ENCODE measurements around the gene BSND. TPM values are rescaled to one million over a fixed set of nuclear protein-coding genes. Genes with fewer than 3 reads are reported as not detected.
"Not testable (repeated sequence)": the region's sequence is repeated elsewhere in the genome, so short reads cannot be mapped to it uniquely, and the experiment has no call there.

Gene BSND
- polyA plus RNA-seq (2014; cell fraction: cytosol; rRNA removed) = not detected in 2 replicates
- not detected in 2 replicates for polyA plus RNA-seq (2014; cell fraction: nucleus; rRNA removed)

DNA sequence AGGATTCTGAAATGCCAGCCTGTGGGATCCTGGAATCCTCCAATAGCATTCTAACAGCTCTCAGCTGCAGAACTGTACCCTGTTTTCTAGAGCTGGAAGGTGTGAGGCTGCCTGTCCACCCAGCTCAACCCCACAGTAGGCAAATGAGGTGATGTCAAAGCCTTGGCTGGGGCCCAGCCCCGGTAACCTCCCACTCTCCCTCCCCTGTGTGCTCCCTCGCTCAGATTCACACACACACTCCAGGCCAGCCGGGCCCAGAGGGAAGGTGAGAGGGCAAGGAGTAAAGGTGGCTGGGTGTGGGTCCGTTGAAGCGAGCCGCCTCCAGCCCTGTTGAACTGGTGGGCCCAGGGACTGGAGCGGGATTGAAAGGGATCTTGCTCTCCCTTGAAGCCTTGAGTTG is at the start of gene BSND:
Gene BSND, plus strand, starts transcription at position 257 of the 400 bp plus-strand sequence. CDS start 254 bp downstream, outside the sequence.
- DNase-seq (ENCODE audit: low spot score) = no peak

DNA sequence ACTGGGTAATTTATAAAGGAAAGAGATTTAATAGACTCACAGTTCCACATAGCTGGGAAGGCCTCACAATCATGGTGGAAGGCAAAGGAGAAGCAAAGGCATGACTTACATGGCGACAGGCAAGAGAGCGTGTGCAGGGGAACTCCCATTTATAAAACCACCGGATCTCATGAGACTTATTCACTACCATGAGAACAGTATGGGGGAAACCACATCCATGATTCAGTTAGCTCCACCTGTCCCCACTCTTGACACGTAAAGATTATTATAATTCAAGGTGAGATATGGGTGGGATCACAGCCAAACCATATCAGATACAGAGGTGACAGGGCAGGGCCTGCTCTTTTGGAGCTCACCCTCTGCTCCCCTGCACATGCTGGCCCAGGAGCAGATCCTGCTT is 49.7 kb upstream of the BSND start:
- no peak for DNase-seq (ENCODE audit: low spot score)

DNA sequence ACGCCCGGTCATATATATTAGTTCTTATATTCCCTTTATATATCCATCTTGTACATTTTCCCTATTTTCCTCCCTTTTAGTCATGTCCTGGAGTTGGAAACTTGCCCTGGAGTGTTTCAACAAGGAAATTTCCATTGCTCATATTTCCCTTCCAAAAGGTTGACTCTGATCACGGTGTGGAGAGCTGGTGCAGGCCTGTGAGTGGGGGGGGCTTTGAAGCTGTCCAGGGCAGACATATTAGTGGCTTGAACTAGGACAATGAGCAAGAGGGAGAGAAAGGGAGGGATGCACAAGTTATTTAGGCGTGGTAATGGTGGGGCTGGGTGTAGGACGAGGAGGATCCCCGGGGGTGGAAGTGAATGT is 48.7 kb upstream of the BSND start:
- no peak for DNase-seq (ENCODE audit: low spot score)

DNA sequence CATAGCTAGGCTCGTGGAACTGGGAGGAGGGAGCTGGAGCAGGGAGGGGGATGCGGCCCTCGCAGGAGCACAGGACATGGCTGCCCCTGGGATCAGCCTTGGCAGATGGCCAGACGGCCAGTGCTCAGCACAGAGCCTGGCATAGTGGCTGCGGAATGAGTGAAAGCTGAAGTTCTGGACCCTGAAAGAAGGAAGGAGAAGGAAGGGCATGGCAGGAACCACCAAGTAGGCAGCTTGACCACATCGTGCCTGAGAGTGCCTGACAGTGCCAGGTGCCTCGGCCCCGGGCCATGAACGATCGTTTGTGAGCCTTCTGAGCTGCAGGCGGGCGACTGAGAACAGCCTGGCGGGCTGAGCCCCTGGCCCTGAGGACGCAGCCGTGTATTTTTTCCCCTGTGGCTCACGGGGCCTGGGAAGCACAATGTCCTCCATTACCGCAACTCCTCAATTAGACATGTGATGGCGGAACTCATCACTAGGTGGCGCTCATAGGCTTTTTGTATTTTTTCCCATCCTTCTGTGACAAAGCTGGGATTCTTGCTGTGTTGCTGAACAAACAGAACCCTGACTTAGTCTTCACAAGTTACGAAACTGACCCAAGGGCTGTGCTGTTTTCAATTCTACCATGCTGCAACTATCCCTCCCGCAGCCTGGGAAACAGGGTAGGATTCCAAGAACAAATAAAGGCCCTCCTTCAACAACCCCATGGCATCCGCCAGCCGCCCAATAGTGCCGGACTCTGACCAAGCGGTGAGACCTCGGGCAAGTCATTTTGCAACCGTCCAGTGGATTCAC is 48.2 kb upstream of the BSND start:
- peak; percentile 73 for DNase-seq (ENCODE audit: low spot score)

DNA sequence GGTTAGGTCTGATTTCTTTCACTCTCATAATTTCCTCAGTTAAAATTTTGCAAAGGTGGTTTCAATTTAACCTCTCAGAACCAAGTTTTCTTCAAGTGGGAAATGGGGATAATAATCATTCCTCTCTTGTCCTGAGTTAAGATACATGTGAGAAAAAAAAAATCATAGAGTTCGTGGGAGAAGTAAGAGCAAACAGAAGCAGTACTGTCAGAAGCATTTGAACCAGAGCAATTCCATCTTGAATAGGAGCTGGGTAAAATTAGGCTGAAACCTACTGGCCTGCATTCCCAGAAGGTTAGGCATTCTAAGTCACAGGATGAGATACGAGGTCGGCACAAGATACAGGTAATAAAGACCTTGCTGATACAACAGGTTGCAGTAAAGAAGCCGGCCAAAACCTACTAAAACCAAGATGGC is 46.9 kb upstream of the BSND start:
- no peak for DNase-seq (ENCODE audit: low spot score)

DNA sequence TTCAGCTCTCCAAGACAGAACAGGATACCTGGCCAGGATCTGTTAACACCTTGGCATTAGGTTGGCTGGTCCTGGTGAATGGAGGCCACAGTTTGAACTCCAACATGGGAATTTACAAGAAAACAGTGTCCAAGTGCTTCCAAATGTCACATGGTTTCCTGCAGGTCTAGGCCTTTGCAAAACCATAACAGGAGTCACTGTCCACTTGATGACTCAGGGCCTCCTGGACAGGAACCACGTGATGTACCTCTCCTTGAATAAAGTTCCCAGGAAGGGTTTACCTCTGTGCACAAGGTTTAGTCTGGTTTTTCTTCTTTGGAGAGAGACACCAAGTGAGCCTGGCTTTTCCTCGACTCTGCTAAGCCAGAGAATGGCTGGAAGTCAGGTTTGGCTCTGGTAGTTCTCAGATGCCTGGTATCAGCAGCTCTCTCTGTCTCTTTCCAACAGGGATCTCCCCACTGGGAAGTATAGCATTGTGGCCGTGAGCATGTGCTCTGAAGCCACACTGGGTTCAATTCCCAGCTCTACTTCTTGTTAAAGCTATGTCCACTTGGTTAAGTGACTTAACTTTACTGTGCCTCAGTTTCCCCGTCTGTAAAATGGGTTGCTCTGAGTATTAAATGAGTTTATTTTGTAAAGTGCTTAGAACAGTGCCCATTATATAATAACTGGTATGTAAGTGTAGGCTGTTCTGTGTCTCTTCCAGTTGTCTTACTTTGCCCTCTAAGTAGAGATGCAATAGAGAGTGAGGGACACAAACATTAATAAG is 45.6 kb upstream of the BSND start:
- DNase-seq (ENCODE audit: low spot score) = no peak

DNA sequence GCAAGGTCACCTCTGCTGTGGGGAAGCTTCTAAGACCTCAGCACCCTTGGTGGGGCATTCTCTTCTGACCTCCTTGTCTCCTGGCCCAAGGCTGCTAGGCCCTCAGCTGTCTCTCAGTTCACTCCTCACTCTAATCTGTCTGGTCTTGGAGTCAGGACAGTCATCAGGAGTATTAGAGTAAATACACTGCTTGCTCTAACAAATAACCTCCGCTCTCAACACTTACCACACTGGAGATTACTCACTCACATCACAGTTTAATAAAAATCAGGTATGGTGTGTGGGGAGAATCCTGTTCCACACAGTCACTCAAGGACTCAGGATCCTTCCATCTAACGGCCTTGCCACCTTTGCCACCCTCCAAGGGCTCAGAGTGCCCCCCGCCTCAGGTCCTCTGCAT is 44.9 kb upstream of the BSND start:
- DNase-seq (ENCODE audit: low spot score) = no peak

DNA sequence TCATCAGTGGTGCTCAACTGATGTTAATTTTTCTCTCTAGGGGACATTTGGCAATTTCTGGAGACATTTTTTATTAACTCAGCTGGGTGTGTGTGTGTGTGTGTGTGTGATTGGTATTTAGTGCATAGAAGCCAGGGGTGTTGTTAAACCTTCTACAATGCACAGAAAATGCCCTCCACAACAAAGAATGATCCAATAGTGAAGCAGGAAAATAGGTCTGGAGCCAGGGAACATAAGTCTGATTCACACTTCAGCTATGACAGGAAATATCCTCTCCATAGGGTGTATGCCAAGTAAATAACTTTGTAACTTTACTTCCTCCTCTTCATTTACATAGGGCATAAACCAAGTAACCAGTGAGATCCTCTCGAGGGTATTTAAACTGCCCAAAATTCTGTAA is 43.4 kb upstream of the BSND start:
- DNase-seq (ENCODE audit: low spot score) = no peak

DNA sequence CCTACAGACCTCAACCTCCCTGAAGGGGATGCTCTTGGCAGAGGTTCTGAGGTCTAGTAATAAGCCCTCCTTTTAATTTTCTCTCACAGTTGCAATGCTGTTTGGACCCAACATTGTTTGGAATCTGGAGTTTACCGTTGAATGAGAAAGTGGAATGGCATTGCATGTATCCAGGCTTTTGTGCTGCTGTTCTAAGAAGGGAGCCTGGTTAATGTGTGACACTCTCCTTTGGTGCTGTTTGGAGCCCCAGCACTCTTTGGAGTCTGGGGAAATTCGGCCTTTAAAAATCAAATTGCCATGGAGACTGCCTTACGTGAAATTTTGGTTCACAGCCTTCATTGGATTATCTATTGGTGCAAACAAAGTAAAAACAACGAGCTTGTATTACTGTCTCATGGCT is 42.0 kb upstream of the BSND start:
- no peak for DNase-seq (ENCODE audit: low spot score)

DNA sequence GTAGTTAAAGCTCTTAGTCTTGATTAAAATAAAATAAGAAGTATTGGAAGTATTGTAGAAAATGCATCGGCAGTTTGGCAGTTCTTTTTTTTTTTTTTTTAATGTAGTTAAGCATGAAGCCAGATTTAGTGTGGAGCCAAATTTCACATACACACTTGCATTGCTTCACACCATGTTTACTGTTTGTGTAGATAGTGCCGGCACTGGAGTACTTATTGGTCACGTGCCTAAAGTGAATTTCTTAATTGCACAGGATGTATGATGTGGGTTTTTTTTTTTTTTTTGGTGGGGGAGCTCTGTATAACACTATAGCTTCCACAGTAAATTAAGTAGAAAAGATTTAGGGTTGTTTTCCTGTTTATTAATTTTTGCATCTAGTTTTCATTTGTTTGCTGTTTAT is 39.5 kb upstream of the BSND start:
- DNase-seq (ENCODE audit: low spot score) = no peak

DNA sequence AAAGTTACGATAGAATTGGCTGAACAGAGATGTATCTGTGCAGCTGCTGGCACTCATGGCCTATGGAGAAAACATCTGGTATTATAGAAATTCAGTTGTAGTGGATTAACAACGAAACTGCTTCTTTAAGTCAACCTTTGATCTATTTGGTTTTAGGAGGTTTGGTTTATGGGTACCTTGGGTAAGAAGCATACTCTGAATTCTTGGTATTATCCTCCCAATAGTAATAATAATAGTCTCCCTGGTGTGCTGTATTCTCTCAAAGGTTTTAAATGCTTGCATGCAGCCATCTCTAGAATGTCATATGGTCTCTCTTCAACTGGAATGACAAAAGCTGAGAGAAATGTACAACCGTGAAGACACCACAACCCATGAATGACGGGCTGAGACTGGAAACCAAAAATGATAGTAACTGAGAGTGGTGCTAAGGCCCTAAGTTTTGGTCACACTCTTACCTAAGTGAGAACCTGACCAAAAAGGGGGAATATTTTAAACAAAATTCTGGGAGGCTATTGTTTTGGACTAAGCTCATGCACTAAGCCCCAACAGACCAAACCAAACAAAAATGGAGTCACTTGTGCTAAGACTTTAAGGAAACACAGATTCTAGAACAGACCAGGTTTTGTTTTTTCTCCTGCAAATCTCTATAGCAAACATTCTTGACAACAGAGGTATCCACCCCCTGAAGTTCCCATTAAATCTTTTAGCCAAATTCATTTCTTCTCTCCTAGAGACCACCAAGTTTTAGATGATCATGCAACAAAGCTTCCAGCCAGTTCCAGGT is 35.9 kb upstream of the BSND start:
- no peak for DNase-seq (ENCODE audit: low spot score)

DNA sequence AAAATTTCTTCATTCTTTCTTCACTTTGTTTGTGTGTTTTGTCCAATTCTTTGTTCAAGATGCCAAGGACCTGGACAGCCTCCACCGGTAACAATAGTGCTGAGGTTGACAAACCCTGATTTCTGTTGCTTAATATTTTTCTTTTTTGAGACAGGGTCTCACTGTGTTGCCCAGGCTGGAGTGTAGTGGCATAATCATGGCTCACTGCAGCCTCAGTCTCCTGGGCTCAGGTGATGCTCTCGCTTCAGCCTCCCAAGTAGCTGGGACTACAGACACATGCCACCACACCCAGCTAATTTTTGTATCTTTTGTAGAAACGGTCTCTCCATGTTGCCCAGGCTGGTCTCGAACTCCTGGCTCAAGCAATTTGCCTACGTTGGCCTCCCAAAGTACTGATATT is 34.9 kb upstream of the BSND start:
- not testable (repeated sequence) for DNase-seq (ENCODE audit: low spot score)

DNA sequence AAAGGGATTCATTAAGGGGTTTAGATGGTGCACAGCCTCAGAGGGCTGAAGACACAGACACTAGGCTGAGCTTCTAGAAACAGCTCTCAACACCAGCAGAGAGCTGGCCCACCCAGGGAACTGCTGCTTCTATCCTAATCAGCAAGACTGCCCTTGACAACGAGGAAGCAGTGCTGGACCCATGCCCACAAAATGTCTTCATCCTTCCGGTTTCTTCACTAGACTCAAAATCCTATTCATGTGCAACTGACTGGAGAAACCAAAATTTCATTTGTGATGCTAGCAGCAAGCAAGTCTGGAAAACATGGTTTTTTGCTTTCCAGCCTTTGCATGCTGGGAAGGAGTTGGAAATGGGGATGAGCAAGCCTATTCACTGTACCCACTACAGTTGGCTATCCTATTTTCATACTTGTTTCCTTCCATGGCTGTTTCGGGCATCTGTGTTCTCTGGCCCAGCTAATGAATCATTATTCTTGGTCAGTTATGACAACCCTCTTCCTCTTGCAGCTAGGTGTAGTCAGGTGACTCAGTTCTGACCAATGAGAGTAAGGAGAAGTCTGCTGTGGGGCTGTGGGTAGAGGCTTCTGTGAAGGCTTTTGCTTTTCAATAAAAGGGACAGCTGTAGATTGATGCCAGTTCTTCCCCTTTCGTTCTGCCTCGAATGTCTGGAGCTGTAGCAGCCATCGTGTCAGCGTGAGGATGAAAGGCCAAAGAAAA is 33.0 kb upstream of the BSND start:
- DNase-seq (ENCODE audit: low spot score) = no peak

DNA sequence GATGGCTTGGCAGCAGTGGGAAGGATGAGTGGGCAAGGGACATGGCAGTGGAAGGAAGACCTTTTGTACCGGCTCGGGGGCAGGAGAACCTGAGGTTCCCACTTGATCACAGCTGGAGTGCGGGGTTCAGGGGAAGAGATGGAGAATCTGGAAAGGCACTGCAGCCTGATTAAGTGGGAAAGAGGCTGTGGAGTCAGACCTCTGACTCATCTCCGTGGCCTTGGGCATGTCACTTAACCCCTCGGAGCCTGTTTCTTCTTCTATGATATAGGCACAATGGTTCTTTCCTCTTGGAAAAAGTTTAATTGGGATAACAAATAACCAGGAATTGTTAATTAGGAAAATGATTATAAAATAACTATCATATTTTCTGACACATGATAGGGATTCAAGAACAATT is 31.4 kb upstream of the BSND start:
- DNase-seq (ENCODE audit: low spot score) = no peak

DNA sequence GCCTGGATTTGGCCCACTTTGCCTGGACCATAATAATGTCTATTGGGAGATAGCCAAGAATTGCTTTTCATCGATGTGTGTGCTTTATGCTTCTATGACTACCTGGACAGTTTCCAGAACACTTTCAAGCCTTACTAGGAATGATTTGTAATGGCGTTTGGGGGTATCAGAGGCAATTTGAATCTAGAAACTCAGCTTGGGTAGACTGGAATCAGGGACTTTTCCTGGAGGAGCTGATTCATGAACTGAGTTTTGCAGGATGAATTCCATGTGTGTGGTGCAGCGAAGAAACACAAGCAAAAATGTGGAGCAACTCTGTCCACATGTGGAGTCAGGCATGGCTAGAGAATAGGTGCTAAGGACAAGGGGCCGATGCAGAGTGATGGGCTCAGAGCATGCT is 30.2 kb upstream of the BSND start:
- DNase-seq (ENCODE audit: low spot score) = no peak

DNA sequence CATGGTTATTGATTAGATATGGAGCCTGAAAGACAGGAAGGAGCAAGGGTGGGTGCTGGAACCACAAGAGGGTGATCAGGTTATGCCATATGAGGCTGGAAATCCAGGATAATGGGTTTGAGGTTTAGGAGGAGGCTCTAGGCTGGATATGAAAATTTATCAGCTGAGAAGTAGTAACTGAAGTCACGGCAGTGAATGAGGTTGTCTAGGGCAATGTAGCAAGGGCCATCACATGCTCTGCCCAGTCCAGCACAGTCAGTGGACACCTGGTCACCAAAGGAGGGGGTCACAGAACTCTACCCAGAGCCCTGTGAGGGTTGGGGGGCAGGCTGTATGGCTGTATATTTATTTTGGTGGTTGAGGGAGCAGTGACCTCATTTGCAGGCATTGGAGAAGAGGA is 28.9 kb upstream of the BSND start:
- no peak for DNase-seq (ENCODE audit: low spot score)

DNA sequence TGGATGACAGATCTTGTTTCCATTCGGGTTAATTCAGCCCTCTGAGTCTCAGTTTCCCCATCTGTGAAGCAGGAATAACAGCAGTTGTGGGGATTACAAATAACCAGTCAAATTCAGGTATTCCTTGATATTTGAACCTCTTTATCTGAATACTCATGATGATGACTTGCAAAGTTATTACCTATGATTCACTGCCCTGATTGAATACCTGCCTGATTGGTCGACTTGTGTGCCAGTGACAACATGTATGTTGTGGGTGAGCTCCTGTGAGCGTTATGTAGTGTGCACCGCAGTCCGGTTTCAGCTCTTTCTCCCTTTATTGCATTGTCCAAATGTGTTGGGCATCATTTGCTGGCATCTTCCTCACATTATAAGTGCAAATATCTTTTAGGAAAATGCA is 27.8 kb upstream of the BSND start:
- no peak for DNase-seq (ENCODE audit: low spot score)

DNA sequence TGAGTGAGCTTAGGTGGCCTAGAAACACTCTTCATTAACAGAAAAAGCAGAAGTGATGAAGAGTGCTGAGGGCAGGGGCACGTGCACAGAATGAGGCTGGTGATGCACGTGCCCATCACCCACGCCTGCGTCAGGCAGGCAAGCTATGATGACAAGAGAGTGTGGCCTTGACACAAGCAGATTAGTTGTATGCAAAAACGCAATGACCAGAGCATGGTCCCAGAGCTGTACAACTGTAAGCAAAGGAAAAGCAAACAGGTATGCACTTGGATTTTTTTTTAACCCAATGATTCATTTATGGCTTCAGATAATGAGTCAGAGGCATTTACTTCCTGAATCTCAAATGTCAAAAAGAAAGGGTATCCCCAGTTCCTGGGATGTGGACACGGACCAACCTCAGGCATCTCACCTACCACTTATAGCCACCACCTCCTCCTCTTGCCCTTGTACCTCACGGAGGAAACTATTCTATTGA is 27.4 kb upstream of the BSND start:
- DNase-seq (ENCODE audit: low spot score) = no peak

DNA sequence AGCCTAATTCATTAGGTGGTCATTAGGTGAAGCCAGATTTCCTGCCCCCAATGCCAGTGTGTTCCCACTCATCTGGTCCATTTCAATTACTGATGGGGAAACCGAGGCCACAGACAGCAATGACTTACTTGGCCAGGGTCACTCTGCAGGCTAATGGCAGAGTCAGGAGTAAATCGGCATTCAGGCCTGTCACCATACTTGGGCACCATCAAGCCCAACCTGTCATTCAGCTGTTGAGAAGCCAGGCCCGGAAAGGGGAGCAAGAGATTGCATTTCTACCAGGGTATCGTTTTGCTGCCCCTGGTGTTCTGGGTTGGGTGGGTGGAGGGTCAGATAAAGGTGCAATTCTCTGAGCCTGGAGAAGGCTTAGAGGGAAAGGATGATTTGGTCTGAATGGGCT is 26.3 kb upstream of the BSND start:
- DNase-seq (ENCODE audit: low spot score) = no peak

DNA sequence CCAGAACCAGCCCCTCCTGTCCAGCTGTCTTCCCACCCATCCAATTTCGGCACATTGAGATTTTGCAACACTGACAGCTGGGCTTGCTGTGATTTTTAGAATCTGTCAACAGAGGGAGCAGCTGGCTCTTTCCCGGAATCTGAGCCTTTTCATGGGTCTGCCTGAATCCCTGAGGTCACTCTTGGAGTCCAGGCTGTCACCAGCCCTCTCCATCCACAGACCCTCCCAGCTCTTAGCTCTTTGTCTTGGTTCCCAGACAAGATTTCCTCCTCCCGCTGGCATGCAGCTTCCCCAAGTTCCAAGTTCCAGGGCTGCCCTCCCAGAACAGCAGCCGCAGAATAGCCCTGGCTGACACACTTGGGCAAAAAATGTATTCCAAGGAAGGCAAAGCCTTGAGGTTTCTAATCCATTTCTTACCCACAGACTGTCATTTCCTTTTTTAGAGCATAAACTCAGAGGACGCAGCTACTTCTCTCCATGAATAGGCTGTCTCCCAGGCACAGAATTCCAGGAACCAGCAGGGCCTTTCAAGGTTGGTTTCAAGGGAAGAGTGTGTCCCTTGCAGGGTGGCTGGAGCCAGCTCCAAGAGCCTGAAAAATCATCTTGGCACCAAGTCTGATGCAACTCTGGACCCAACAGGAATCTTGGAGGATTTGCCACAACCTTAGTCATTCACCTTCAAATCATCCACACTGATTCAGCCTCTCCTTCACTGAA is 25.4 kb upstream of the BSND start:
- DNase-seq (ENCODE audit: low spot score) = no peak

Data from SK-N-DZ (cell line).